GM08714 (cell line): ENCODE results near the gene SCN1B.

Experiments used
- H3K4me3 ChIP-seq: fragments of 200-500 bp; sonication (Bioruptor generic); 2 replicates; pipeline ENCODE4 v1.5.1; 2014; ENCODE audit warnings: mild to moderate bottlenecking, low read length, inconsistent platforms
- ZNF274 ChIP-seq: IDR thresholded peaks from 2 replicates; pipeline ENCODE4 v1.6.1; 2012; ENCODE audit warnings: mild to moderate bottlenecking, low read depth, low read length

Gene SCN1B

DNA sequence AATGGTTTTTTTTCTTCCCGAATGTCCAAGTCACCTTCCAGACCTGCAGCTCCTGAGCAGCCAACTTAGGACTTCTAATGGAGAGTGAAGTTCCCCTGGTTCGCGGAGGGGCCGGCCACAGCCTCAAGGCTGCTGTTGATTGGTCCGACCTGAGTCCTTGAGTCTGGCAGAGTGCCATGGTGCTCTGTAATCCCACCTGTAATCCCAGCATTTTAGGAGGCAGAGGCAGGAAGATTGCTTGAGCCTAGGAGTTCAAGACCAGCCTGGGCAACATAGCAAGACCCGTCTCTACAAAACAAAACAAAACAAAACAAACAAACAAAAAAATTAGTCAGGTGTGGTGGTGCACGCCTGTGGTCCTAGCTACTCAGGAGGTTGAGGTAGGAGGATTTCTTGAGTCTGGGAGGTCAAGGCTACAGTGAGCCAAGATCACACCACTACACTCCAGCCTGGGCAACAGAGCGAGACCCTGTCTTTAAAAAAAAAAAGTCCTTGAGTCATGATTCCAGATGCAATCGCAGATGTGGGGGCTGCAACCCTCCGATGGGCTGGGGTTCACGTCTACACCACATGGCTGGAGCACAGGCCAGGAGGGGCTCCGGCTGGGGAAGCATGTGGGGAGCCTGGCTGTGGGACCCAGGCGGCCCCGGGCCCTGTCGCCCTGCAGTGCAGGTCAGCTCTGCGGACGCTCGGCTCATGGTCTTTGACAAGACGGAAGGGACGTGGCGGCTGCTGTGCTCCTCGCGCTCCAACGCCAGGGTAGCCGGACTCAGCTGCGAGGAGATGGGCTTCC is 28.9 kb downstream of the SCN1B start:
- H3K4me3 ChIP-seq, result no peak overlapping the region
- TF ChIP-seq ZNF274, result no peak

DNA sequence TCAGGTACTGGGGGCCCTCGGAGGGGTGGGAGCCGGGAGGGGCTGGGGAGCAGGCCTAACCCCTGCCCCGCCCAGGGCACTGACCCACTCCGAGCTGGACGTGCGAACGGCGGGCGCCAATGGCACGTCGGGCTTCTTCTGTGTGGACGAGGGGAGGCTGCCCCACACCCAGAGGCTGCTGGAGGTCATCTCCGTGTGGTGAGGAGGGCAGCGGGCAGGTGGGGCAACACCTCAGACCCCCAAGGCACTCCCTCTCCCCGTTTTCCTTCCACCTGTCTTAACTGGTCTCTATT is 29.5 kb downstream of the SCN1B start:
- TF ChIP-seq ZNF274, result no peak

DNA sequence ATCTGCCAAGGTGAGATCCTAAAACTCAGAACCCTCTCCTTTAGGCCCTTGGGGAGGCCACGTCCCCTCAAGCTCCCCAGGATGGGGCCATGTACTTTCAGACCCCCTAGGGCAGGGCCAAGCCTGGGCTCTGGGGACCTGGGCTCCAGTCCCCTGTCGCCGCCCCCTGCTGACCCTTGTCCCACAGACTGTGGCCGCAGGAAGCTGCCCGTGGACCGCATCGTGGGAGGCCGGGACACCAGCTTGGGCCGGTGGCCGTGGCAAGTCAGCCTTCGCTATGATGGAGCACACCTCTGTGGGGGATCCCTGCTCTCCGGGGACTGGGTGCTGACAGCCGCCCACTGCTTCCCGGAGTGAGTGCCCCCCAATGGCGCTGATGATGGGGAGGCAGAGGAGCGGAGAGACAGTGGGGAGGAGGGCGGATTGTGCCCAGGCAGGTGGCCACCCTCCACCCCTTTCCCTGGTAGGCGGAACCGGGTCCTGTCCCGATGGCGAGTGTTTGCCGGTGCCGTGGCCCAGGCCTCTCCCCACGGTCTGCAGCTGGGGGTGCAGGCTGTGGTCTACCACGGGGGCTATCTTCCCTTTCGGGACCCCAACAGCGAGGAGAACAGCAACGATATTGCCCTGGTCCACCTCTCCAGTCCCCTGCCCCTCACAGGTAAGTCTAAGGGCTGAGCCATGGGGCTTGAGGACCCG is 30.0 kb downstream of the SCN1B start:
- TF ChIP-seq ZNF274, result no peak
- no peak overlapping the region for H3K4me3 ChIP-seq

More for the DNA sequence above, 29.5 kb downstream of the SCN1B start:
- no peak overlapping the region for H3K4me3 ChIP-seq

DNA sequence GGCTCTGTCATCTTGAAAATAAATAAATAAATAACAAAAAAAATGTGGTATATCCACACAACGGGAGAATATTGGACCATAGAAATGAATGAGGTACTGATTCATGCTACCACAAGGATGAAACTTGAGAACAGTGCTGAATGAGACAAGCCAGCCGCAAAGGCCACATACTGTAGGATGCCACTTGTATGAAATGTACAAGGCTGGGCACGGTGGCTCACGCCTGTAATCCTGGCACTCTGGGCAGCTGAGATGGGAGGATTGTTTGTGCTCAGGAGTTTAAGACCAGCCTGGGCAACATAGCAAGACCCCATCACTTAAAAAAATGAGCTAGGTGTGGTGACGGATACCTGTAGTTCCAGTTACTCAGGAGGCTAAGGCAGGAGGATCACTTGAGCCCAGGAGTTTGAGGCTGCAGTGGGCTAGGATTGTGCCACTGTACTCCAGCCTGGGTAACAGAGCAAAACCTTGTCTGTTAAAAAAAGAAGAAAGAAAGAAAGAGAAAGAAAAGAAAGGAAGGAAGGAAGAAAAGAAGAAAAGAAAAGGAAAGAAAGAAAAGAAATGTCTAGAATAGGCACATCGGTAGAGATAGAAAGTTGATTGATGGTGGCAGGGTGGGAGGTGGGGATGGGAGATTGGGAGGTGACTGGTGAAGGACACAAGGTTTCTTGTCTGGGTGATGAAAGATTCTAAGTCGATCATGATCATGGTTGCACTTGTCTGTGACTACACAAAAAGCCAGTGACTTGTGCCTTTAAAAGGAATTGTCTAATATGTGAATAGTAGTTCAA is 31.5 kb downstream of the SCN1B start:
- H3K4me3 ChIP-seq, result no peak overlapping the region
- no peak for TF ChIP-seq ZNF274

DNA sequence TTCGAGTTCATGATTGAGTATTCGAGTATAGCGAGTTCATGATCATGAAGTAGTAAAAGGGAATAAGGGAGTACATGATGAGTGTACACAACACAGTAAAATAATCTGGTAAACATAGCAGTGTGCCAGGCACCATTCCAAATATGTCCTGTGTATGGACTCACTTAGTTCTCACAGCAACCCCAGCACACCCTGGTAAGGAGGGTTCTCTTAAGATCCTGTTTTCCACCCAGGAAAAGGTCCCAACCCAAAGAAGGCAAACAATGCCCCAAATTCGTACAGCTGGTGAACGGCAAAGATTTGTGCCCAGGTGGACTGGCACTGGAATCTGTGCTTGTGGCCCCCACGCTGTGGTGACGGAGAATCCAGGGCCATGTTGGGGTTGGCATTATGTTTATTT is 32.7 kb downstream of the SCN1B start:
- no peak for TF ChIP-seq ZNF274
- H3K4me3 ChIP-seq, result no peak overlapping the region

DNA sequence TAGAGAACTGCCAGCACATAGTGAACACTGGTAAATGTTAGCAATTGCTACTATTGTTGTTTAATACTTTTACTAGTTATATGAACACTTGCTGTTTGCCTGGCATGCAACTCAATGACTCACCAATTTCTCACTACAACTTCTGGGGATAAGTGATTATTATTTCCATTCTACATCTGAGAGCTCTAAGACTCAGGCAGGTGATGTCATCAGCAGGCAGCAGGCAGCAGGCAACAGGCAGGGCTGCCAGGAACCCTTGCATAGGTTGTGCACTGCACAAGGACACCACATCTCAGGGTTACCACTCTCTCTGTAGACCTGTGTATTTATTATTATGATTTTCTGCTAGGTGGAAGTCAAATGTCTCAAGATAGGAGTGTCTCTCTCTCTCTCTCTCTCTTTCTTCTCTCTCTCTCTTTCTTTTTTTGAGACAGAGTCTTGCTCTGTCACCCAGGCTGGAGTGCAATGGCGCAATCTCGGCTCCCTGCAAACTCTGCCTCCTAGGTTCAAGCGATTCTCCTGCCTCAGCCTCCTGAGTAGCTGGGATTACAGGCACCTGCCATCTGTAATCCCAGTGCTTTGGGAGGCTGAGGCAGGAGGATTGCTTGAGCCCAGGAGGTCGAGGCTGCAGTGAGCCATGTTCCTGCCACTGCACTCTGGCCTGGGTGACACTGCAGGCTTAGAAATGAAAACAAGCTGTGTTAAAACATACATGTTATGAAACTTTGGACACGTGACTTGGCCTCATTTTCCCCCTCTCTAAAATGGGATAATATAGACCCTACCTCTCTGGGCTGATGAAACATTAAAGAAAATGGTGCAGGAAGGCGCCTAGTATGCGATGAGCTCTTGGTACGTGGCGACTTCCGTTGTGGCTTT is 33.9 kb downstream of the SCN1B start:
- H3K4me3 ChIP-seq, result no peak overlapping the region
- no peak for TF ChIP-seq ZNF274

DNA sequence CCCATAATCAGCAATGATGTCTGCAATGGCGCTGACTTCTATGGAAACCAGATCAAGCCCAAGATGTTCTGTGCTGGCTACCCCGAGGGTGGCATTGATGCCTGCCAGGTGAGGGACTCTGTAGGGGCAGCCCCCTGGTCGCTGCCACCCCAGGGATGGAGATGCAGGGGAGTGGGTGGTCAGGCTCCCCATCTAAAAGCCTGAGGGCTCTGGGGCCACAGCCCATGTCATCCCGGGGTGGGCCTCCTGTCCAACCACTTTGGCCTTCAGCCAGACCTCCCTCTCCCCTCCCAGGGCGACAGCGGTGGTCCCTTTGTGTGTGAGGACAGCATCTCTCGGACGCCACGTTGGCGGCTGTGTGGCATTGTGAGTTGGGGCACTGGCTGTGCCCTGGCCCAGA is 35.3 kb downstream of the SCN1B start:
- H3K4me3 ChIP-seq, result no peak overlapping the region
- no peak for TF ChIP-seq ZNF274

DNA sequence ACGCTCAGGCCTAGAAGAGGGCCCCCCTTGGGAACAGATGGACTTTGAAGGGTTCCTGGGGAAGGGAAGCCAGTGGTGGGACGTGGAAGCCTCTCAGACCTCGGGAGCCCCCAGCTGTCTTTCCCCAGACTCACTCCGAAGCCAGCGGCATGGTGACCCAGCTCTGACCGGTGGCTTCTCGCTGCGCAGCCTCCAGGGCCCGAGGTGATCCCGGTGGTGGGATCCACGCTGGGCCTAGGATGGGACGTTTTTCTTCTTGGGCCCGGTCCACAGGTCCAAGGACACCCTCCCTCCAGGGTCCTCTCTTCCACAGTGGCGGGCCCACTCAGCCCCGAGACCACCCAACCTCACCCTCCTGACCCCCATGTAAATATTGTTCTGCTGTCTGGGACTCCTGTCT is 35.9 kb downstream of the SCN1B start:
- H3K4me3 ChIP-seq, result no peak overlapping the region
- TF ChIP-seq ZNF274, result no peak

DNA sequence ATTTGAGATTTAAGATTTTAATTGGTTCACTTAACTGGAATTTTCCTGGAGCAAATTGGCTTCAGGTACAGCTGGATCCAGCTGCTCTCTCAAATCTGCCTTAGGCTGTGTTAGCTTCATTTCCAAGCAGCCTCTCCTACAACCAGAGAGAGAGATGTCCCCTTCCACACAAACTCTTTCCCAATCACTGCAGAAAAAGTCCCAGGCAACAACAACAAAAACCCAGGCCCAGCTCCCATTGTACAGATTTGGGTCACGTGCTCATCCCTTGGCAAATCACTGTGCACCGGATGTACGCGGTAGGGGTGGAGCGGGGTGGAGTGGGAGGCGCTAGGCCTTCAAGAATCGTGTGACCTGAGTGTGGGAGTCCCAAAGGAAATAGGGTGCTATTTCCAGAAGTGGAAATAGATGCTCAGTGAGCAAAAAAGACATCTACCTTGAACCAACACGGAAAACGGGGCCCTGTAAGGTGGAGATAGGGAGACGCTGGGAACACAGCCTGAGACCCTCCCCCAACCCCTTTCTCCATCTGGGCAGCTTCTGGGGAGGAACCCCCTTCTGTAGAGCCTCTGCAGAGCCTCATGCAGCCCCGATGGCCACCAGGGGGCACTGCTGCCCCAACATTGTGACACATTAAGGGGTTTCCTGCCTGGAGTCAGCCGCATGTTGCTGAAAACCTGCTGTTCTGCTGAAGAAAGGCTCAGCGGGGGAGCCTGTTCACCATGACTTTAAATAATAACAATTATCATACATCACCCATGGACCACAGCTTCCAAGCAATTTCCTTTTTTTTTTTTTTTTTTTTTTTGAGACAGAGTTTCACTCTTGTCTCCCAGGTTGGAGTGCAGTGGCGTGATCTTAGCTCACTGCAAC is 36.7 kb downstream of the SCN1B start:
- no peak for TF ChIP-seq ZNF274
- no peak overlapping the region for H3K4me3 ChIP-seq

DNA sequence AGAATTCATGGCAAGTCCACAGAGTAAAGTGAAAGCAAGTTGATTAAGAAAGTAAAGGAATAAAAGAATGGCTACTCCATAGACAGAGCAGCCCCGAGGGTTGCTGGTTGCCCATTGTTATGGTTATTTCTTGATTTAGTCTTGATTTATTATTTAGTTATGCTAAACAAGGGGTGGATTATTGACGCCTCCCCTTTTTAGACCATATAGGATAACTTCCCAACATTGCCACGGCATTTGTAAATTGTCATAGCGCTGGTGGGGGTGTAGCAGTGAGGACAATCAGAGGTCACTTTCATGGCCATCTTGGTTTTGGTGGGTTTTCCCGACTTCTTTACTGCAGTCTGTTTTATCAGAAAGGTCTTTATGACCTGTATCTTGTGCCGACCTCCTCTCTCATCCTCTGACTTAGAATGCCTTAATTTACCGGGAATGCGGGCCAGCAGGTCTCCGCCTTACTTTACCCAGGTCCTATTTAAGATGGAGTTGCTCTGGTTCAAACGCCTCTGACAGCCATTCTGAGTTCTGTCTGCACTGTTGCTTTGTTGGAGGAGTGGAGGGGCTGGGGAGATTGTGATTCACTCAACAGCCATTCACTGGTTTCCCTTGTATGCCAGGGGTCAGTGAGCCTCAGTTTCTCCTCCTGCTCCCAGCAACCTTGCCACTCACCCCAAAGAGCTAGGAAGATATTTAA is 38.8 kb downstream of the SCN1B start:
- no peak overlapping the region for H3K4me3 ChIP-seq
- no peak for TF ChIP-seq ZNF274

DNA sequence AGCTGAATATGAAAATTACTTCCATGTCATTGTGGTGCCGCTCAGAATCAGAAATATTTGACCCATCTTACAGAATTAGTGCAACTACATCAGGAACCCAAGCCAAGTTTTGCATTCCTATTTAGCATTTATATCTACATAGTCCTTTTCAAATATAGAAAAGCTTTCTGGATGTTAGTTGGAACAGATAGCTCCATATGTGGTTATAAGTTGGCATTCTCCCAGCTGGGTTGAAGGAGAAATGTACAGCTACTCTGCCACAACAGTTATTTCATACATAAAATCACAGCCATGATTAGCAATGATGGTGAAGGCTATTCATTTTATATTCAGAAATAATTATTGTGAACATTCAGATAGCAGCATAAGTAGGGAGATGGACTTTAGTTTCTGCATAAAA is 39.4 kb downstream of the SCN1B start:
- TF ChIP-seq ZNF274, result no peak
- H3K4me3 ChIP-seq, result no peak overlapping the region

DNA sequence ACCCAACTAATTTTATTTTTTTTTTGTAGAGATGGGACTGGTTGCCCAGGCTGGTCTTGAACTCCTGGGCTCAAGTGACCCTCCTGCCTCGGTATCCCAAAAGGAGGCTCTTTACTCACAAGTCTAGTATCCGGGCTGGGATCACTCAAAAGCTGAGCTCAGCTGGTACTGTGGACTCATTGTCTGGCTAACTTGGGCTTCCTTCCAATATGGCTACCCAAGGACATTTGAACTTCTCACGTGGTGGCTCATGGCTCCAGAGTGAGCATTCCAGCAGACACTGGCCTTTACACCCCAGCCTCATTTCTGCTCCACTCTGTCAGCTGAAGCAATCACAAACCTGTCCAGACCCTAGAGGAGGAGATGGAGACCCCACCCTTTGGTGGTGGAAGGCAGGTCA is 40.2 kb downstream of the SCN1B start:
- no peak for TF ChIP-seq ZNF274
- no peak overlapping the region for H3K4me3 ChIP-seq
